GM12892 (cell line): ENCODE data around the gene NFIC.

Experiments
- DNase-seq: peaks from one replicate; pipeline ENCODE4 v3.0.0; 2011; ENCODE audit not compliant: insufficient read length
- FAIRE-seq: peaks from 2 replicates; lab custom pipeline; 2011; peaks lifted over from hg19 to GRCh38; lab: Jason Lieb, UNC
- POLR2A ChIP-seq: IDR thresholded peaks from 2 replicates; pipeline ENCODE4 v1.6.1; 2011; ENCODE audit warnings: low read depth, low read length, control low read depth
- POLR2AphosphoS5 ChIP-seq: IDR thresholded peaks from 2 replicates; pipeline ENCODE4 v1.6.1; 2011; ENCODE audit warnings: low read depth, low read length, control low read depth
- TAF1 ChIP-seq: IDR thresholded peaks from 2 replicates; pipeline ENCODE4 v1.6.1; 2011; ENCODE audit warnings: low read depth, mild to moderate bottlenecking, control low read depth, low read length, borderline replicate concordance

NFIC gene

DNA sequence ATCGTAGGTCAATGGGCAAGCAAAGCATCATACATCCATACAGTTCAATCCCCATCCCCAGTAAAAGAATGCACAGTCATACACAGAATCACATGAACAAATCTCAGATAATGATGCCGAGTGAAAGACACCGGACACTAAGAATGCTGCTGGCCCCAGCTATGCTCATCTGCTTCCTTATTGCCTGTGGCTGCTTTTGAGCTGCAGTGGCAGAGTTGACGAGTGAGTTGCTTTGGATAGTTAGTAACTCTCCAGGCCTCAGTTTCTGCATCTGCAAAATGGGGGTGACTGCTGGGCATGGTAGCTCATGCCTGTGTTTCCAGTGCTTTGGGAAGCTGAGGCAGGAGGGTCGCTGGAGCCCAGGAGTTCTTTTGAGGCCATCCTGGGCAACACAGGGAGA lies 12.9 kb upstream of the NFIC start:
- FAIRE-seq, result no peak
- TF ChIP-seq TAF1 (no peak), POLR2AphosphoS5 (no peak), POLR2A (no peak)

DNA sequence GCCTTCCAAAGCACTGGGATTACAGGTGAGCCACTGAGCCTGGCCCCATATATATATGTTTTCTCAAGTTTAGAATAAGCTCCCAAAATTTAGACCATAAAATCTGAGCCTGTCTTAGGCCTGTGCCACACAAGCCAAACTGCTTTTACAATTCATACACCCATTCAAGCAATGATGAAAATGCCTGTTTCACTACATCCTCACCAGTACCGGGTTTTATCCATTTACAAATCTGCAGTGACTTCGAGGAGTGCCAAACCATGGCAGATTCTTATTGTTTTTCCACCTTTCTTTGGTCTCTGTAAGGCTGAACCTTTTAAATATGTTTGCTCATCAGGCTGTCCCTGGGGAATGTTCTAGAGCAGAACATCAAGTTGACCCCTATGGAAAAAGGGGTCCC lies 9.6 kb upstream of the NFIC start:
- DNase-seq, result no peak
- TF ChIP-seq POLR2A, result no peak
- no peak for TF ChIP-seq TAF1
- no peak for TF ChIP-seq POLR2AphosphoS5
- no peak for FAIRE-seq

More for the DNA sequence above, 12.9 kb upstream of the NFIC start:
- no peak for DNase-seq

DNA sequence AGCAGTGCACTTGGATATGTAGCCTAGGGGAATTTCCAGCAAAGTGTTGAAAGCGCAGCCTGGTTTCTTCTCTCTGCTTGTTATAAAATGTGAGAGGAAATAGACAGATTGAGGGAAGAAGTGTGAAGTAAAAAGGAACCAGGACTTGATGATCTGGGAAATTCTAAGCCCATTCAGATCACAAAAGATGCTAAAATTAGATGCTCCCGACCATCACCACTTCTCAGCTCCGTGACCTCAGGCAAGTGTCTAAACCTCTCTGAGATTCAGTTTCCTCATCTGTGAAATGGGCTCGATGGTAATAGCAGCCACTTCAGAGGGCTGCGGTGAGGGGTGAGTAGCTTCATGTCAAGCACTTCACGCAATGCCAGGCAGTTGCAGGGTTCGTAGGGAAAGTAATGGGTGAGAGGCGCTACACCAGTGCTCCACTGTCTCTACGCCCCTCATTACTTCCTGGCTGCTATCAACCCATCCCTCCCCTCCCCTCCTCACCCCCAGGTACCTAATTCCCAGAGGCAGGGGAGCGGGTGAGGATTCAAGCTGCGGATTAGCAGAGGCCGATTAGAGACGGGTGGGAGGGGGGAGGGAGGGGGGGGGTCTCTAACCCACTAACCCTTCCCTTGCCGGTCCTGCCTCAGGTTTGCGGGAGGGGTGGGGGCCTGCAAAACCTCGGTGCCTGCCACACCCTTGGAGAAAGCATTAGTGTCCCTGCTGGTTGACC lies 9.0 kb upstream of the NFIC start:
- no peak for TF ChIP-seq POLR2AphosphoS5
- TF ChIP-seq POLR2A, result no peak
- TF ChIP-seq TAF1, result no peak
- DNase-seq (no peak), FAIRE-seq (peak; percentile 17)

DNA sequence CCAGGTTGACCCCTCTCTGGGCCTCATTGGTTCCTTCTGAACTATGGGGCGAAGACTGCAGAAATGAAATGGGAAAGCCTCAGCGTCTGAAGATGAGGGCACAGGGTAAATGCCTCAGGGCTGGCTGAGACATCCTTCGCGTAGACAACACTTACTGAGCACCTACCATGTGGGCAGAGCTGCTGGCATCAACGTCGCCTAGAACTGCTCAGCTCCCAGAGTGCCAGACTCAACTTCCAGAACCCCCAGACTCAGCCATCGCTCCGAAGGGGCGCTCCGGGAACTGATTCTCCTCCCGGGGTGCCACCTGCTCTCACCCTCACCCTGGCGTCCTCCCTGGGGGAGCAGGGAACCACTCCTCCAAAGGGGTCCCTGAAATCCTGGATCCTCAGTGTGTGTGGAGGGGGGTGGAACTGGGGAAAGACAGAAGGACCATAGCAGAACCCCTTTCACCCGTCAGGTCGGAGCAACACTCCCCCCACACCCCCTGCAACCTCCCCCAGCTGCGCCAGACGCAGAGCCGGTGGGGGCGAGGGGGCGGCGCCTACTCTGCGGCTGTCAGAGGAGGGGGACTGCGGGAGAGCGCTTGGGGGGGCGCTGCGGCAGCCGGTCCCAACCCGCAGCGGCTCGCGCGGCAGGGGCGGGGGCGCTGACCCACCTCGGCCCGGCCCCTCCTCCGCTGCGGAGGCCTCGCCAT lies 8.2 kb upstream of the NFIC start:
- no peak for TF ChIP-seq POLR2AphosphoS5
- TF ChIP-seq TAF1, result no peak
- TF ChIP-seq POLR2A, result no peak
- DNase-seq (no peak), FAIRE-seq (no peak)

DNA sequence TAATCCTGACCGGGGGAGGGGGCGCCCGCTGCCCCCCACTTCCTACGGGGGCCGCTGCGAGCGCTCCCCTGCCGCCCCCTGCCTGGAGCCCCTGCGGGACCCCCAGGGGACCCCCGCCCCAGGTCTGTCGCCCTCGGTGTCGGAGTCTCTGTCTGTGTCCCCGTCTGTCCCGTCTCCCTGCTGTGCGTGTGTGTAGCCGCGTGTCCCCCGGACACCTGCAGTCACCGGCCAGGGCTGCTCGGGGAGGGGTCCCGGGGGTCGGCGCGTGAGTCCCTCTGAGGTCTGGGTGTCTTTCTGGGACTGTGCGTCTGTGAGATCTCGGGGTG lies 7.7 kb upstream of the NFIC start:
- FAIRE-seq, result no peak
- TF ChIP-seq TAF1 (no peak), POLR2AphosphoS5 (no peak), POLR2A (no peak)
- DNase-seq, result no peak

DNA sequence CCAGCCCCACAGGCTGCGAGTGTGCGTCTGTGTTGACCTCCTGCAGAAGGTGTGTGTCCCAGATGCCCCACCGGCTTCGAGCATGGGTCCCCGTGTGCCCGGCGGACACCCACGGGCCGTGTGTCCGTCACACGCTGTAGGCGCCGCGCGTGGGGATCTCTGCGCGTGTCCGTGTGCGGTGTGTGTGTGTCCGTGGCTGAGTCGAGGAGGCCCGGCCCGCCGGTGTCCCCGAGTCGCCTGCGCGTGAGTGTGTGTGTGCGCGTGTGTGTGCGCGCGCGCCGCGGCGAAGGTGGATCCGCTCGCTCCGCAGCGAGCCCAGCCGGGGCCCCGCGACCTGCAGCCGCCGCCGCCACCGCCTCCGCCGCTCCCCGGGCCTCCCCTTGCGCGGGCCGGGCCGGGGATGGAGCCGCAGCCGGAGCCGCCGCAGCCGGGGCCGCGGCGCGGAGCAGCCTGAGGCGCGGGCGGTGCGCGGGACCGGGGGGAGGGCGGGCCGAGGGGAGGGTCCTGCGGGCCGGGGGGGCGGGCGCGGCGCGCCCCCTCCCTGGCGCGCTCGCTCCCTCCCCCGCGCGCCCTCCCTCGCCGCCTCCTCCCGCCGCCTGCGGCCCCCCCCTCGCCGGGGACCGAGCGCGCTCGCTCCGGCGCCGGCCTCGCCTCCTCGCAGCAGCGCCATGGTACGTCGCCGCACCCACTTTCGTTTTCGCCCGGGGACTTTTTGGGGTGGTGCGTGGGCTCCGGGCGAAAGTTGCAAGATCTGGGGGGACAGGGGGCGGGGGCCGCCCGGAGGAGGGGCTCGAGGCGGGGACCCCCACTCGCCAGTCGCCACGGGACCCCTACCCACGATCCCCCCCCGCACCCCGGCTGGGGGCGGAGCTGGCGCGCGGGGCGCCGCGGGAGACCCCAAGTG lies 7.1 kb upstream of the NFIC start:
- no peak for TF ChIP-seq TAF1
- TF ChIP-seq POLR2A, result no peak
- no peak for TF ChIP-seq POLR2AphosphoS5
- DNase-seq (peak; percentile 89), FAIRE-seq (peak; percentile 93)

DNA sequence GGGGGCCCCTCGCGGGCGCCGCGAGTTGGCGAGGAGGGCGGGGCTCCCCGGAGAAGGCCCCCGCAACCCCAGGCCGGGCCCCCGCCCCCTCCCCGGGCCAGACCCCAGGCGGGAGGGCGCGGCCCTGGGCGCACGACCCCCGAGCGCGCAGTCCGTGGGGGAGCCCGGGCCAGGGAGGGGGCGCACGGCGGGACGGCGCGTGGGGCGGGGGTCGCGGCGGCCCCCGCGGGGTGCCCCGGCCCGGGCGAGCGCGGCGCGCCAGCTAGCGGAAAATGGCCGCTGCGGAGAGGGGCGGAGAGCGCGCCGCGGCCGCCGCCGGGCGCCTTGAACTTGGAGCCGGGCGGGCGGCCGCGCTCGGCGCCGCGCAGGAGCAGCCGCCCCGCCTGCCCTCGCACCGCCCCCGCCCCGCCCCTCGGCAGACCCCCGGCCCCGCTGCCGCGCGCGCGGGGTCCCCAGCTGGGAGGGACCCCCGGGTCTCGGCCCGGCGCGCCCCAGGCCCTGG lies 6.4 kb upstream of the NFIC start:
- TF ChIP-seq TAF1 (no peak), POLR2AphosphoS5 (no peak), POLR2A (no peak)
- peak; percentile 50 for FAIRE-seq
- DNase-seq, result peak; percentile 73

DNA sequence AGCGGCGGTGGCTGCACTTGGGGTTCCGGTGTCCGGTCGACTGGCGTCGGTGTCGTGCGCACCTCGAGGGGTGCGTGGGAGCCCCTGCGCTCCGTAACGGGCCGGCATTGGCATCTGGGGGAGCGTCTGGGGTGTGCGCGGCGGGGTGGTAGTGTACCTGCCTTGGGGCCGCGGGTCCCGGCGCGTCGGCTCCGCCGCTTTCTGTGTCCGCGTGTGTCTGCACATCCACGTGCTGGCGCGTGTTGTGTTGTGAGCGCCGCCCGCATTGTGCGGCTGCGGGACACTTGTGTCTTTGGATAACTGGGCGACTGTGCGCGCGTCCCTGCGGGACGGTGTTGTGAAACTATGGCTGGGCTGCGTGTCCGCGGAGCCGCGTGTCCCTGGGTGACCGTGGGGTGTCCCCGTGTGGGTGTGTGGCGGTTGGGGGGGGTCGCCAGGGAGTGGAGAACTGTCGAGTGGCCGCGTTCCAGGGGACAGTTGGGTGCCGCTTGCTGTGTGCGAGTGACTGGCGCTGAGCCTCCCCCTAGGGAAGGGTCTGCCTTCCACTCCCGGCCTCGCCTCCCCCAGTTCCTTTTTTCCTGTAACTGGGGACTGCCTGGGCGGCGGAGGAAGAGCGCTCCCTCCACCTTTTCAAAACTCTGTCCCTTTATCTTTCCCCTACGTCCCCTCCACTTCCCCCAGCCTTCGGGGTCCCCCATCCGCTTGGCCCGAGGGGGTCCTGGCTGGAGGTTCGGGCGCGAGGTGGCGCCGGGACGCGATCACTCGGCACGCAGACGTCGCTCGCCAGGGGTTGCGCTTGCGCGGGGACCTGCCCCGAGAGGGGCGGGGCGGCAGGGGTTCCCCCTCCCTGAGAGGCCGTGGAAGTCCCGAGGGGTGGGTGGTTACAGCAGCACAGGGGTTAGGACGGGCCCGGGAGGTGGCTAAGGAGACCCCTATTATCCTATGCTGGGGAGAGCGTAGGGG lies 5.7 kb upstream of the NFIC start:
- TF ChIP-seq POLR2AphosphoS5 (no peak), TAF1 (no peak), POLR2A (no peak)
- DNase-seq, result peak; percentile 83
- FAIRE-seq, result peak; percentile 96

DNA sequence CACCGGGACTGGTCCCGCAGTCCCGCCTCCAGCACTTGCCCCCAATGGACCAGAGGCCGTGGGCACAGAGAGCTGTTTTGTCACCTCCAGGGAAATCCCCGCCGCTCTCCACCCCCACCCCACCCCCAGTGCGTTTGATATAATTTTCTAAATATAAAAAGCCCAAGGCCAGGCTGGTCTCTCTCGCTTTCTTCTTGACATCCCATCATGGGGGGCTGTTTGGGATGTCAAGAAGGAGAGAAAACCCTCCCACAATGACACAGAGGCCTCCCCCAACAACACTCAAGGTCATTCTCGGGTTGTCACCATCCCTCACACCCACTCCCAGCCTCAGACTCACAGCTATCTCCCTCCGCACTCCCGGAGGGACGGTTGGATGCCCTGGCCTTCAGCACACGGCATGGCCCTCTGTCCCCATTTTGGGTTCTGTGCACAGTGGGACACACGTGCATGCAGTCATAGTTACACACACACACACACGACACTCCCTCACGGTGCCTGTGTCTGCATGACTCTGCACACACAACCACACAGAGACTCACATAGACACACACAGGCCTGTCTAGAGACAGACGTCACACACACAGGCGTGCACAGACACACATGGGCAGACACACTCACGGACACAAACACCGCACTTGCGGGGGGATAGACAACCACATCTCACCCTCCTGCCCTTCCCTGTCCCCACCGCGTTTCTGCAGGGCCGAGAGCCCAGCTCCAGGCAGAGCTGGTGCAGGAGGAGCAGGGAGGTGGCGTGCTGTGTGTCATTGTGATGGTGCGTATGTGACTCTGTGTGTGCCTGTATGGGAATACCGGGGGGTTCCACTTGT lies 4.8 kb upstream of the NFIC start:
- peak; percentile 56 for FAIRE-seq
- no peak for DNase-seq
- TF ChIP-seq POLR2AphosphoS5 (no peak), POLR2A (no peak), TAF1 (no peak)
